Vein endothelial cell (primary cell): ENCODE measurements around the gene SREK1IP1. TPM values are rescaled to one million over a fixed set of nuclear protein-coding genes. Genes with fewer than 3 reads are reported as not detected.

Source experiments
- total RNA-seq: library from RNA; depleted of rRNA; stranded (reverse); fragments of >200 nt; gene quantifications from 2 replicates; pipeline ENCODE4 v1.2.3, GENCODE V29; 2012

Gene SREK1IP1
- total RNA-seq: 13.1 and 16.3 TPM in 2 replicates

GRCh38 chr5:64768358-64769312, at the start of gene SREK1IP1, which contains the start of gene CWC27:
Gene SREK1IP1 (minus strand): TSS chr5:64768691. CDS start chr5:64768517, 174 bp downstream.
Gene CWC27 (plus strand): TSS chr5:64768930. CDS start chr5:64769147, 217 bp downstream.

GRCh38 chr5:64690417-64691151, 77.9 kb downstream of the SREK1IP1 start, which contains the start of gene SHISAL2B:
Gene SHISAL2B (plus strand): TSS chr5:64690503. CDS start chr5:64690624, 121 bp downstream.

Other genes with a start within 250 kb of the SREK1IP1 start
- not detected in 2 replicates for gene SHISAL2B, start 78.2 kb downstream of the SREK1IP1 start, total RNA-seq
- gene CWC27, start 239 bp upstream of the SREK1IP1 start, total RNA-seq: 12.1 and 16.8 TPM in 2 replicates